Measurements from ENCODE around the gene SBNO1. TPM values are rescaled to one million over a fixed set of nuclear protein-coding genes. Genes with fewer than 3 reads are reported as not detected.
"Not testable (repeated sequence)": the region's sequence is repeated elsewhere in the genome, so short reads cannot be mapped to it uniquely, and the experiment has no call there.

The SBNO1 gene
- total and polyA plus RNA-seq, 7 donors: 3.0 to 23.4 (median 20.2) TPM

GRCh38 chr12:123388951-123389559 lies 24.4 kb upstream of the SBNO1 start:
- WGBS, 2 donors: 1% methylated on average over 102 of the region's 102 CpGs
- H3K27ac ChIP-seq: peak overlapping the region; percentile 82 to 95 (median 93)
- intact Hi-C loops (cut with DNase I): loop anchor here (1.0 to 2.0 kb wide), 2 partner anchors 24 to 118 kb away; partner anchors contain the start of gene CDK2AP1
- no peaks in the 10 kb centered on the region for H3K27me3 ChIP-seq
- no peaks in the 10 kb centered on the region for H3K9me3 ChIP-seq
- peaks cover 9 to 36% (median 17%) of the 10 kb centered on the region in 4 donors for H3K36me3 ChIP-seq
- TF ChIP-seq CTCF (IDR thresholded peaks at IDR 0.05): no peak
- TF ChIP-seq POLR2AphosphoS5 (IDR thresholded peaks at IDR 0.05): peak in 2 of 4 donors; percentile 54 to 61
- DNase-seq: no peak
- H3K4me1 ChIP-seq: peaks cover 0 to 53% (median 45%) of the 10 kb centered on the region in 4 donors
- peak overlapping the region; percentile 34 to 75 (median 68) for H3K4me3 ChIP-seq

GRCh38 chr12:123388177-123388950 lies 23.7 kb upstream of the SBNO1 start:
- Histone ChIP-seq H3K27ac (peak overlapping the region; percentile 92 to 95 (median 94)), H3K36me3 (peaks cover 9 to 29% (median 16%) of the 10 kb centered on the region in 4 donors), H3K4me3 (peak overlapping the region; percentile 39 to 75 (median 68)), H3K9me3 (no peaks in the 10 kb centered on the region), H3K27me3 (no peaks in the 10 kb centered on the region), H3K4me1 (peaks cover 0 to 53% (median 45%) of the 10 kb centered on the region in 4 donors)
- intact Hi-C loops (cut with DNase I): loop anchor here (1.0 to 2.0 kb wide), 2 partner anchors 23 to 118 kb away; partner anchors contain the start of gene CDK2AP1
- peak; percentile 88 for DNase-seq
- WGBS, 2 donors: 1% methylated on average over 52 of the region's 52 CpGs
- TF ChIP-seq EP300 (IDR thresholded peaks at IDR 0.05) (no peak), POLR2AphosphoS5 (IDR thresholded peaks at IDR 0.05) (peak in 1 of 4 donors; percentile 28), CTCF (IDR thresholded peaks at IDR 0.05) (no peak)

GRCh38 chr12:123387508-123388176 lies 23.0 kb upstream of the SBNO1 start:
- WGBS, 2 donors: 73 to 75% methylated on average over 8 of the region's 8 CpGs
- H3K27me3 ChIP-seq: no peaks in the 10 kb centered on the region
- peaks cover 9 to 21% (median 14%) of the 10 kb centered on the region in 4 donors for H3K36me3 ChIP-seq
- TF ChIP-seq CTCF (IDR thresholded peaks at IDR 0.05) (no peak), POLR2A (IDR thresholded peaks at IDR 0.05) (no peak), EP300 (IDR thresholded peaks at IDR 0.05) (no peak), POLR2AphosphoS5 (IDR thresholded peaks at IDR 0.05) (no peak)
- peaks cover 0 to 52% (median 43%) of the 10 kb centered on the region in 4 donors for H3K4me1 ChIP-seq
- H3K4me3 ChIP-seq: peak overlapping the region in 3 of 4 donors; percentile 67 to 75 (median 70)
- DNase-seq: no peak
- no peaks in the 10 kb centered on the region for H3K9me3 ChIP-seq
- peak overlapping the region; percentile 92 to 95 (median 94) for H3K27ac ChIP-seq
- intact Hi-C loops (cut with DNase I): loop anchor here (1.0 to 2.0 kb wide), 2 partner anchors 22 to 117 kb away; partner anchors contain the start of gene CDK2AP1

- H3K27ac ChIP-seq; H3K4me3 ChIP-seq; H3K9me3 ChIP-seq; DNase-seq; H3K27me3 ChIP-seq; H3K36me3 ChIP-seq; intact Hi-C loops (cut with DNase I): not testable (repeated sequence)
- WGBS, 2 donors: 94% methylated on average over 9 of the region's 9 CpGs
- peaks cover 0 to 31% (median 25%) of the 10 kb centered on the region in 4 donors for H3K4me1 ChIP-seq
These were observed 20.9 kb upstream of the SBNO1 start for GRCh38 chr12:123385536-123385935.

- WGBS, 2 donors: 14 to 28% methylated on average over 1 of the region's 1 CpG
- TF ChIP-seq POLR2AphosphoS5 (IDR thresholded peaks at IDR 0.05): no peak
- no peak for TF ChIP-seq CTCF (IDR thresholded peaks at IDR 0.05)
- TF ChIP-seq EP300 (IDR thresholded peaks at IDR 0.05): no peak
- no peak for TF ChIP-seq POLR2A (IDR thresholded peaks at IDR 0.05)
- Histone ChIP-seq H3K4me3 (peak overlapping the region; percentile 65 to 94 (median 70)), H3K27me3 (no peaks in the 10 kb centered on the region), H3K36me3 (no peaks in the 10 kb centered on the region), H3K4me1 (peaks cover 0 to 26% (median 20%) of the 10 kb centered on the region in 4 donors), H3K9me3 (no peaks in the 10 kb centered on the region), H3K27ac (peak overlapping the region in 2 of 4 donors; percentile 83 to 92)
- no peak for DNase-seq
- intact Hi-C loops (cut with DNase I): no loop called here
These were observed 20.3 kb upstream of the SBNO1 start for GRCh38 chr12:123384994-123385376.

Measured in sigmoid colon (tissue), 7 donors.